ENCODE data around the gene YEATS4. TPM values are rescaled to one million over a fixed set of nuclear protein-coding genes. Genes with fewer than 3 reads are reported as not detected.
A peak's percentile ranks its signal among the peaks of the same experiment; 100 is the strongest.
"Not testable (repeated sequence)": the region's sequence is repeated elsewhere in the genome, so short reads cannot be mapped to it uniquely, and the experiment has no call there.

Gene YEATS4
- 10 to 100 TPM in 5 of 7 donors, 1 to 10 TPM in 2; 5.7 to 26.0 (median 12.5) TPM for total RNA-seq
- 10 to 100 TPM; 11.8 to 23.6 TPM for polyA plus RNA-seq
- long read RNA-seq, donor 1, transcript YEATS4-201 (7 exons, 1,434 nt) = major isoform, 32 of 38 reads
- long read RNA-seq, donor 1, partial matches to known transcripts = 1 of 38 reads
- long read RNA-seq, donor 1, other reads (novel, unspliced or antisense) = 1 of 38 reads
- long read RNA-seq, donor 2, transcript YEATS4-201 (7 exons, 1,434 nt) = major isoform, 36 of 124 reads
- long read RNA-seq, donor 2, partial matches to known transcripts = 83 of 124 reads
- long read RNA-seq, donor 2, other reads (novel, unspliced or antisense) = 0 of 124 reads
- long read RNA-seq, donor 3, transcript YEATS4-201 (7 exons, 1,434 nt) = major isoform, 8 of 13 reads
- long read RNA-seq, donor 3, partial matches to known transcripts = 0 of 13 reads
- long read RNA-seq, donor 3, other reads (novel, unspliced or antisense) = 4 of 13 reads

DNA sequence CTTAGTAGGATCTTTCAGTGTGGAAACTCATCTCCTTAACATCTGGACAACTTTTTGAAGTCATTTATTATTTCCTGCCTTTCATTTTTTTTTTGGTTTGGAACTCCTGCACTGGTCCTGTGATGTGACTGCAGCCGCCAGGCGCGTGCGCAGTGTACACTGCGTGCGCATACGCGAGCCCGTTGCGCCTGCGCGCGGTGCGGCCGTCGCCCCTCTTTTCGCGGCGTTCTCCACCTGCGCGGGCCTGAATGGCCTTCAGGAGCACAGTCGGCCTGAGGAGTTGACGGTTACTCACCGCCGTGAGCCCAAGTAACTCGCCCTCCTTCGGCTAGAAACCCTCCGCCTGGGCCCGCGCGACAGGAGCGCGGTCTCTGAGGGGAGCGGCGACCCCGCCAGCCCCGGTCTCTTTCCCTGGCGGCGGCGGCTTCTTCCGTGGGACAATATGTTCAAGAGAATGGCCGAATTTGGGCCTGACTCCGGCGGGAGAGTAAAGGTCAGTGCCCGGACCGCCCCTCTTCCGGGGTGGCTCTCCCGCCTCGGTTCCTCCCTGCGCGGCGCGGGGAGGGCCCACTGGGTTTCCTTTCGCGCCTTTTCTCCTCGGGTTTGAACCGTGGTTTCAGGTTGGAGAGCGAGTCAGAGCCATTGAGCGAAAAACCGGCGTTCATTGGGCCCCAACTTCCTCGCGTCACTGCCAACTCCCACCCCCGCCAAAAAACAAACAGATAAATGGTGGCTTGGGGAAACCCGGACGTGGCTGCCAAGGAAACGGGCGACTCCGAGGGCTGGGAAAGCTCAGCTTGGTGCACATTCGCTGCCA is at the start of gene YEATS4:
Gene YEATS4 (plus strand): TSS at position 213 of the 817 bp plus-strand sequence. CDS start 230 bp downstream, at position 443.
- Histone ChIP-seq H3K4me3 (peak within 1 kb of the TSS; percentile 78), H3K9me3 (no peaks in the 10 kb centered on the region), H3K27me3 (no peaks in the 10 kb centered on the region), H3K27ac (peak within 1 kb of the TSS; percentile 90 to 98), H3K4me1 (ENCODE audit: insufficient read depth) (peaks cover 3% of the 10 kb centered on the region), H3K36me3 (no peaks in the 10 kb centered on the region)
- TF ChIP-seq EP300 (IDR thresholded peaks at IDR 0.05) = no peak
- TF ChIP-seq, protein P1, sequence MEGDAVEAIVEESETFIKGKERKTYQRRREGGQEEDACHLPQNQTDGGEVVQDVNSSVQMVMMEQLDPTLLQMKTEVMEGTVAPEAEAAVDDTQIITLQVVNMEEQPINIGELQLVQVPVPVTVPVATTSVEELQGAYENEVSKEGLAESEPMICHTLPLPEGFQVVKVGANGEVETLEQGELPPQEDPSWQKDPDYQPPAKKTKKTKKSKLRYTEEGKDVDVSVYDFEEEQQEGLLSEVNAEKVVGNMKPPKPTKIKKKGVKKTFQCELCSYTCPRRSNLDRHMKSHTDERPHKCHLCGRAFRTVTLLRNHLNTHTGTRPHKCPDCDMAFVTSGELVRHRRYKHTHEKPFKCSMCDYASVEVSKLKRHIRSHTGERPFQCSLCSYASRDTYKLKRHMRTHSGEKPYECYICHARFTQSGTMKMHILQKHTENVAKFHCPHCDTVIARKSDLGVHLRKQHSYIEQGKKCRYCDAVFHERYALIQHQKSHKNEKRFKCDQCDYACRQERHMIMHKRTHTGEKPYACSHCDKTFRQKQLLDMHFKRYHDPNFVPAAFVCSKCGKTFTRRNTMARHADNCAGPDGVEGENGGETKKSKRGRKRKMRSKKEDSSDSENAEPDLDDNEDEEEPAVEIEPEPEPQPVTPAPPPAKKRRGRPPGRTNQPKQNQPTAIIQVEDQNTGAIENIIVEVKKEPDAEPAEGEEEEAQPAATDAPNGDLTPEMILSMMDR (IDR thresholded peaks at IDR 0.05) = no peak
- TF ChIP-seq POLR2A (IDR thresholded peaks at IDR 0.05) = peak; percentile 63
- intact Hi-C loops (cut with DNase I) = no loop called here
- peak; percentile 82 to 91 (median 87) for DNase-seq
- 0% methylated on average over 69 to 70 of the region's 70 CpGs for WGBS, 3 donors

DNA sequence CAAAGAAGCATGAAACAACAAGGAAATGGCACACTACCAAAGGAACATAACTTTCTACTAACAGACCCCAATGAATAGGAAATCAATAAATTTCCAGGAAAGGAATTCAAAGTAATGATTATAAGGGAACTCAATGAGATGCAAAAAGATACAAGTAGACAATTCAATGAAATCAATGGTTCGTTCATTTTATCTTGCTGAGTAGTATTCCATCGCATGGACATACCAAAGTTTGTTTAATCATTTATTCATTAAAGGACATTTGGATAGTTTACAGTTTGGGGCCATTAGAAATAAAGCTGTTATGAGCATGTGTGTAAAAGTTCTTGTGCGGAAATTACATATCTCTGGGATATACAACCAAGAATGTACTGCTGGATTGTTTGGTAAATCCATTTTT is 46.3 kb upstream of the YEATS4 start:
- DNase-seq = no peak
- Histone ChIP-seq H3K4me1 (ENCODE audit: insufficient read depth) (no peaks in the 10 kb centered on the region), H3K9me3 (peaks cover 0 to 5% of the 10 kb centered on the region in 2 donors), H3K36me3 (no peaks in the 10 kb centered on the region), H3K27ac (no peak overlapping the region), H3K27me3 (no peaks in the 10 kb centered on the region), H3K4me3 (no peak overlapping the region)
- intact Hi-C loops (cut with DNase I) = no loop called here
- TF ChIP-seq EP300 (IDR thresholded peaks at IDR 0.05) (no peak), POLR2A (IDR thresholded peaks at IDR 0.05) (no peak)
- TF ChIP-seq, protein P1 (IDR thresholded peaks at IDR 0.05) = no peak
- 80 to 96% (median 96%) methylated on average over 3 of the region's 3 CpGs for WGBS, 3 donors

DNA sequence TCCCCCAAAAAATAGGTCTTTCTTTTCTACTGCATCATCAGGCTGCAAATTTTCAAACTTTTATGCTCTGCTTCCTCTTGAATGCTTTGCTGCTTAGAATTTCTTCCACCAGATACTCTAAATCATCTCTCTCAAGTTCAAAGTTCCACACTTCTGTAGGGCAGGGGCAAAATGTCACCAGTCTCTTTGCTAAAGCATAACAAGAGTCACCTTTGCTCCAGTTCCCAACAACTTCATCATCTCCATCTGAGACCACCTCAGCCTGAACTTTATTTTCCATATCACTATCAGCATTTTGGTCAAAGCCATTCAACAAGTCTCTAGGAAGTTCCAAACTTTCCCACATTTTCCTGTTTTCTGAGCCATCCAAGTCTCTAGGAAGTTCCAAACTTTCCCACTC is 42.8 kb upstream of the YEATS4 start:
- H3K9me3 ChIP-seq; H3K4me3 ChIP-seq; H3K36me3 ChIP-seq; H3K27me3 ChIP-seq; H3K27ac ChIP-seq; intact Hi-C loops (cut with DNase I); H3K4me1 ChIP-seq (ENCODE audit: insufficient read depth); DNase-seq: not testable (repeated sequence)

DNA sequence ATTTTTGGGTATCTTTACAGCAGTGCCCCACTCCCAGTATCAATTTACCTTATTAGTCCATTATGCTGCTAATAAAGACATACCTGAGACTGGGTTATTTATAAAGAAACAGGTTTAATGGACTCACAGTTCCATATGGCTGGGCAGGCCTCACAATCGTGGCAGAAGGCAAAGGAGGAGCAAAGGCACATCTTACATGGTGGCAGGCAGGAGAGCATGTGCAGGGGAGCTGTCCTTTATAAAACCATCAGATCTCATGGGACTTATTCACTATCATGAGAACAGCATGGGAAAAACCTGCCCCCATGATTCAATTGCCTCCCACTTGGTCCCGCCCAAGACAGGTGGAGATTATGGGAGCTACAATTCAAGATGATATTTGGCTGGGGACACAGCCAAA is 42.3 kb upstream of the YEATS4 start:
- DNase-seq; H3K27me3 ChIP-seq; H3K36me3 ChIP-seq; H3K4me3 ChIP-seq; H3K4me1 ChIP-seq (ENCODE audit: insufficient read depth); H3K27ac ChIP-seq; H3K9me3 ChIP-seq; intact Hi-C loops (cut with DNase I): not testable (repeated sequence)
- 68 to 80% (median 75%) methylated on average over 2 of the region's 2 CpGs for WGBS, 3 donors

DNA sequence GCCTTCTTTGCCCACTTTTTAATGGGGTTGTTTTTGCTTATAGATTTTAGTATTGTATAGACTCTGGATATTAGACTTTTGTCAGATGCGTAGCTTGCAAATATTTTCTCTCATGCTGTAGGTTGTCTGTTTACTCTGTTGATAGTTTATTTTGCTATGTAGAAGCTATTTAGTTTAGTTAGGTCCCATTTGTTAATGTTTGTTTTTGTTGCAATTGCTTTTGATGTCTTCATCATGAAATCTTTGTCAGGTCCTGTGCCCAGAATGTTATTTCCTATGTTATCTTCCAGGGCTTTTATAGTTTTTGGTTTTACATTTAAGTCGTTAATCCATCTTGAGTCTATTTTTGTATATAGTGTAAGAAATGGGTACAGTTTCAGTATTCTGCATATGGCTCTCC is 41.3 kb upstream of the YEATS4 start:
- Histone ChIP-seq H3K9me3 (no peaks in the 10 kb centered on the region), H3K36me3 (no peaks in the 10 kb centered on the region), H3K27ac (no peak overlapping the region), H3K27me3 (no peaks in the 10 kb centered on the region), H3K4me3 (no peak overlapping the region), H3K4me1 (ENCODE audit: insufficient read depth) (no peaks in the 10 kb centered on the region)
- 94 to 95% (median 94%) methylated on average over 2 of the region's 2 CpGs for WGBS, 3 donors
- no peak for TF ChIP-seq EP300 (IDR thresholded peaks at IDR 0.05)
- intact Hi-C loops (cut with DNase I) = no loop called here
- no peak for DNase-seq
